ENCODE results near the gene CFAP92.

DNA sequence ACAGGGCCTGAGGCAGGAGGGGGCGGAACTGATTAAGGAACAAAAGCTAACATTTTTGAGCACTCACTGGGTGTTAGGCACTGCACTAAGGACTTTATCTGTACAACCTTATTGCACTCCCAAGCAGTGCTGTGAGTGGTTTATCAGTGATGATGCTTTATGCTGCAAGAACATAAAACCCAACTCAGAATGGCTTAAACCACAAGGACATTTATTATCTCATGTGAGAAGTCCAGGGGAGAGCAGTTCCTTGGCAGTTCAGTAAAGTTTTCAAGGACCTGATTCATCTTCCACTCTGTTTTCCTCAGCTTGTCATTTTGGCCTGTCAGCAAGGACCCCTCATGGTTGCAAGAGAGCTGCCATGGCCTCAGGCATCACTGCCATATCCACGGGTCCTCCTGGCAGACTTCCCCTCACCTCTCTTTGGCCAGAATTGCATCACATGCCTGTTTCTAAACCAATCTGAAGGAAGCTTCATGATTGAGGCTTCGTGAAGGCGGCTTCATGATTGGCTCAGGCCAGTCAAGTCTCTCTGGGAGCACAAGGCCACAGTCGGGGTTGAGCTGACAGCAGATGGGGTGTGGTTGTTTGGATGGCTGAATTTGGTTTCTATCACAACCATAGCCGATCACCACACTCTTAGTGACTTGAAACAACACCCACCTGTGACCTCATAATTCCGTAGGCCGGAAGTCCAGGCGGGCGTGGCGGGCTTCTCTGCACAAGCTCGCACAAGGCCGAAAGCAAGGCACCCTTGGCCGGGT lies 23.0 kb upstream of the CFAP92 start:
- TF ChIP-seq, protein P1, sequence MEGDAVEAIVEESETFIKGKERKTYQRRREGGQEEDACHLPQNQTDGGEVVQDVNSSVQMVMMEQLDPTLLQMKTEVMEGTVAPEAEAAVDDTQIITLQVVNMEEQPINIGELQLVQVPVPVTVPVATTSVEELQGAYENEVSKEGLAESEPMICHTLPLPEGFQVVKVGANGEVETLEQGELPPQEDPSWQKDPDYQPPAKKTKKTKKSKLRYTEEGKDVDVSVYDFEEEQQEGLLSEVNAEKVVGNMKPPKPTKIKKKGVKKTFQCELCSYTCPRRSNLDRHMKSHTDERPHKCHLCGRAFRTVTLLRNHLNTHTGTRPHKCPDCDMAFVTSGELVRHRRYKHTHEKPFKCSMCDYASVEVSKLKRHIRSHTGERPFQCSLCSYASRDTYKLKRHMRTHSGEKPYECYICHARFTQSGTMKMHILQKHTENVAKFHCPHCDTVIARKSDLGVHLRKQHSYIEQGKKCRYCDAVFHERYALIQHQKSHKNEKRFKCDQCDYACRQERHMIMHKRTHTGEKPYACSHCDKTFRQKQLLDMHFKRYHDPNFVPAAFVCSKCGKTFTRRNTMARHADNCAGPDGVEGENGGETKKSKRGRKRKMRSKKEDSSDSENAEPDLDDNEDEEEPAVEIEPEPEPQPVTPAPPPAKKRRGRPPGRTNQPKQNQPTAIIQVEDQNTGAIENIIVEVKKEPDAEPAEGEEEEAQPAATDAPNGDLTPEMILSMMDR (IDR thresholded peaks at IDR 0.05): no peak
- TF ChIP-seq SIN3A (IDR thresholded peaks at IDR 0.05; ENCODE audit: borderline replicate concordance, insufficient read depth, low read depth, low read length): no peak
- no peak for TF ChIP-seq TCF7L2 (IDR thresholded peaks at IDR 0.05; ENCODE audit: low read depth, low read length)

Data from Panc1 (cell line).